Hepatocyte (in vitro differentiated cells): Measurements from ENCODE around the gene KLHL18. TPM values are rescaled to one million over a fixed set of nuclear protein-coding genes. Genes with fewer than 3 reads are reported as not detected.

Experiments used
- DNase-seq: peaks from one replicate; pipeline ENCODE4 v3.0.0-alpha.2; 2016; ENCODE audit warnings: low spot score
- H2AFZ ChIP-seq: fragments of 200-600 bp; sonication (generic); 2 replicates; pipeline ENCODE4 v1.6.0; 2016; ENCODE audit warnings: antibody characterized with exemption, mild to moderate bottlenecking
- H3K27ac ChIP-seq: fragments of 200-600 bp; sonication (generic); 2 replicates; pipeline ENCODE4 v1.5.1; 2016; ENCODE audit warnings: mild to moderate bottlenecking
- H3K27me3 ChIP-seq: fragments of 200-600 bp; sonication (generic); 2 replicates; pipeline ENCODE4 v1.6.1; 2016
- H3K36me3 ChIP-seq: fragments of 200-600 bp; sonication (generic); replicated peaks from 2 replicates; pipeline ENCODE4 v1.5.1; 2016; ENCODE audit warnings: low read depth; ENCODE audit not compliant: insufficient read depth
- H3K4me1 ChIP-seq: fragments of 200-600 bp; sonication (generic); 2 replicates; pipeline ENCODE4 v1.5.1; 2016; ENCODE audit warnings: mild to moderate bottlenecking, moderate library complexity; ENCODE audit not compliant: insufficient read depth
- H3K4me2 ChIP-seq: fragments of 200-600 bp; sonication (generic); 2 replicates; pipeline ENCODE4 v1.6.0; 2016
- H3K4me3 ChIP-seq: fragments of 200-600 bp; sonication (generic); 2 replicates; pipeline ENCODE4 v1.5.1; 2016; ENCODE audit warnings: mild to moderate bottlenecking
- H3K79me2 ChIP-seq: fragments of 200-600 bp; sonication (generic); 2 replicates; pipeline ENCODE4 v1.6.0; 2017; ENCODE audit warnings: mild to moderate bottlenecking
- H3K9me2 ChIP-seq: fragments of 200-600 bp; sonication (generic); replicated peaks from 2 replicates; pipeline ENCODE4 v1.6.0; 2017; ENCODE audit warnings: mild to moderate bottlenecking; ENCODE audit not compliant: insufficient read depth
- H3K9me3 ChIP-seq: fragments of 200-600 bp; sonication (generic); 2 replicates; pipeline ENCODE4 v1.5.1; 2016; ENCODE audit warnings: low read depth, mild to moderate bottlenecking
- H4K20me1 ChIP-seq: fragments of 200-600 bp; sonication (generic); 2 replicates; pipeline ENCODE4 v1.6.0; 2016; ENCODE audit warnings: mild to moderate bottlenecking; ENCODE audit not compliant: insufficient read depth, poor library complexity, severe bottlenecking
- CTCF ChIP-seq: fragments of 200-600 bp; sonication (generic); IDR thresholded peaks from 2 replicates; pipeline ENCODE4 v1.5.1; 2016; ENCODE audit warnings: antibody characterized with exemption, mild to moderate bottlenecking; ENCODE audit not compliant: poor library complexity
- EZH2 ChIP-seq: fragments of 200-600 bp; sonication (generic); IDR thresholded peaks from 2 replicates; pipeline ENCODE4 v1.6.1; 2016; ENCODE audit warnings: antibody characterized with exemption, mild to moderate bottlenecking, borderline replicate concordance
- EZH2phosphoT487 ChIP-seq: fragments of 200-600 bp; sonication (generic); IDR thresholded peaks from one replicate; pipeline ENCODE4 v1.6.1; 2018; ENCODE audit warnings: antibody characterized with exemption, mild to moderate bottlenecking, low read depth, moderate library complexity; ENCODE audit not compliant: unreplicated experiment, severe bottlenecking
- WGBS: methylation state at CpG from one replicate; pipeline ENCODE4 v1.1.6; 2016; ENCODE audit warnings: low lambda C conversion rate; ENCODE audit errors: missing lambda C conversion rate; 5-methylcytosine and 5-hydroxymethylcytosine counted together
- polyA plus RNA-seq: library from polyadenylated mRNA; unstranded; fragments of >200 nt; fragmentation: Nextera tagmentation; extraction: Ambion mirVana; gene quantifications from 2 replicates; pipeline ENCODE4 v1.2.1, GENCODE V29; 2016
- total RNA-seq: library from RNA; depleted of rRNA; stranded (reverse); fragments of >200 nt; gene quantifications from 2 replicates; pipeline ENCODE4 v1.2.3, GENCODE V29; 2014

Gene KLHL18
- total and polyA plus RNA-seq, 2 experiments from 2014 or later = 11.6 to 13.6 TPM

GRCh38 chr3:47270526-47270925 is 12.2 kb upstream of the KLHL18 start:
- Histone ChIP-seq H3K4me1 (peaks cover 4% of the 10 kb centered on the region), H3K9me2 (no peaks in the 10 kb centered on the region), H3K27me3 (no peaks in the 10 kb centered on the region), H3K27ac (no peak overlapping the region), H3K36me3 (no peaks in the 10 kb centered on the region), H4K20me1 (no peaks in the 10 kb centered on the region), H3K9me3 (no peaks in the 10 kb centered on the region), H3K4me3 (no peak overlapping the region), H3K79me2 (no peaks in the 10 kb centered on the region), H2AFZ (no peak overlapping the region), H3K4me2 (no peak overlapping the region)
- TF ChIP-seq CTCF = no peak
- no peak for TF ChIP-seq EZH2phosphoT487
- no peak for TF ChIP-seq EZH2
- no peak for DNase-seq
- WGBS = 96% methylated on average over 4 of the region's 4 CpGs

- H3K9me2 ChIP-seq = no peaks in the 10 kb centered on the region
- no peaks in the 10 kb centered on the region for H3K4me1 ChIP-seq
- no peaks in the 10 kb centered on the region for H4K20me1 ChIP-seq
- H3K79me2 ChIP-seq = no peaks in the 10 kb centered on the region
- no peak overlapping the region for H3K4me3 ChIP-seq
- H3K27ac ChIP-seq = no peak overlapping the region
- 96% methylated on average over 5 of the region's 5 CpGs for WGBS
- no peak for DNase-seq
- H2AFZ ChIP-seq = no peak overlapping the region
- no peaks in the 10 kb centered on the region for H3K9me3 ChIP-seq
- H3K4me2 ChIP-seq = no peak overlapping the region
- H3K27me3 ChIP-seq = no peaks in the 10 kb centered on the region
- TF ChIP-seq EZH2 (no peak), EZH2phosphoT487 (no peak), CTCF (no peak)
- H3K36me3 ChIP-seq = no peaks in the 10 kb centered on the region
These were observed 9.2 kb upstream of the KLHL18 start for GRCh38 chr3:47273564-47273963.

DNA sequence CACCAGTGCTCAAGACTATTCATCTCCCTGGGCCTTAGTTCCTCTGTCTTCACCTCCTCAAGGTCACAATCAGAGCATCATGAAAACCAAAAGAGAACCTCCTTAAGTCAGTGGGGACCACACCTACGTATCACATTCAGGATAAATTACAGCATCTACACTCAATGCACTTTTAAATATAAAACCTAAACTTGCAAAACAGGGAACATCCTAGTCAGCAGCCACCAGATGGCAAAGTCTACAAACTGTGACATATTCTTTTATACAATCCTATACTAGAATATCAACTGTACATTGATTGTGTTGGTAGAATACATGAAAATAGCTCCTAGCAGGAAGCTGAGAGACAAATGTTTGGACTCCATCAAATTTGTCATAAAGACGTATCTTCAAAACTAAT is 8.1 kb upstream of the KLHL18 start:
- no peaks in the 10 kb centered on the region for H3K79me2 ChIP-seq
- no peaks in the 10 kb centered on the region for H3K36me3 ChIP-seq
- no peaks in the 10 kb centered on the region for H3K9me2 ChIP-seq
- H3K4me1 ChIP-seq = no peaks in the 10 kb centered on the region
- whole genome bisulfite sequencing = 95% methylated on average over 2 of the region's 2 CpGs
- DNase-seq = no peak
- no peaks in the 10 kb centered on the region for H3K27me3 ChIP-seq
- H3K27ac ChIP-seq = no peak overlapping the region
- no peak overlapping the region for H3K4me2 ChIP-seq
- TF ChIP-seq CTCF = no peak
- TF ChIP-seq EZH2phosphoT487 = no peak
- no peak for TF ChIP-seq EZH2
- no peak overlapping the region for H3K4me3 ChIP-seq
- no peak overlapping the region for H2AFZ ChIP-seq
- H3K9me3 ChIP-seq = no peaks in the 10 kb centered on the region
- no peaks in the 10 kb centered on the region for H4K20me1 ChIP-seq

GRCh38 chr3:47276558-47276957 is 6.2 kb upstream of the KLHL18 start:
- Histone ChIP-seq H3K4me2 (no peak overlapping the region), H4K20me1 (no peaks in the 10 kb centered on the region), H3K9me2 (no peaks in the 10 kb centered on the region), H3K4me1 (peaks cover 4% of the 10 kb centered on the region), H2AFZ (no peak overlapping the region), H3K79me2 (peaks cover 8% of the 10 kb centered on the region), H3K9me3 (no peaks in the 10 kb centered on the region), H3K27me3 (no peaks in the 10 kb centered on the region), H3K36me3 (no peaks in the 10 kb centered on the region), H3K4me3 (no peak overlapping the region), H3K27ac (no peak overlapping the region)
- DNase-seq = no peak
- TF ChIP-seq EZH2phosphoT487 = no peak
- no peak for TF ChIP-seq EZH2
- TF ChIP-seq CTCF = no peak
- 87% methylated on average over 4 of the region's 4 CpGs for WGBS
